T-helper 2 cell treated with Interferon-gamma antibody and Interleukin-4, amounts not matched to agents 5 μg/mL and 100 μg/mL, for 36 hours (primary cell): Measurements from ENCODE around the gene DNM3.
"Not testable (repeated sequence)": the region's sequence is repeated elsewhere in the genome, so short reads cannot be mapped to it uniquely, and the experiment has no call there.

ENCODE experiments used
- DNase-seq: peaks from one replicate; pipeline ENCODE4 v3.0.0; 2021; ENCODE audit warnings: low spot score
- H3K27ac Mint-ChIP-seq: one replicate; pipeline ENCODE4 v1.8.0; 2021; ENCODE audit warnings: mild to moderate bottlenecking, mixed read lengths
- H3K27me3 Mint-ChIP-seq: one replicate; pipeline ENCODE4 v1.8.0; 2021; ENCODE audit warnings: low read depth, mixed read lengths
- H3K36me3 Mint-ChIP-seq: one replicate; pipeline ENCODE4 v1.8.0; 2021; ENCODE audit warnings: low read depth, mixed read lengths
- H3K4me1 Mint-ChIP-seq: one replicate; pipeline ENCODE4 v1.8.0; 2021; ENCODE audit warnings: low read depth, mixed read lengths
- H3K4me3 Mint-ChIP-seq: one replicate; pipeline ENCODE4 v1.8.0; 2022; ENCODE audit warnings: mild to moderate bottlenecking, moderate library complexity, mixed read lengths
- H3K9me3 Mint-ChIP-seq: one replicate; pipeline ENCODE4 v1.8.0; 2021; ENCODE audit warnings: mixed read lengths

DNM3 gene

GRCh38 chr1:172420385-172420784 lies 579.1 kb downstream of the DNM3 start, which contains the start of gene C1orf105:
C1orf105 (plus strand) TSS chr1:172420685; CDS start chr1:172420886, 201 bp downstream.
- Mint-ChIP-seq H3K4me1 (peaks cover 2% of the 10 kb centered on the region), H3K4me3 (no peak within 1 kb of the TSS), H3K9me3 (no peaks in the 10 kb centered on the region), H3K36me3 (no peaks in the 10 kb centered on the region), H3K27me3 (peaks cover 6% of the 10 kb centered on the region), H3K27ac (no peak within 1 kb of the TSS)
- DNase-seq = no peak

- Mint-ChIP-seq H3K36me3 (no peaks in the 10 kb centered on the region), H3K4me1 (peaks cover 2% of the 10 kb centered on the region), H3K9me3 (no peaks in the 10 kb centered on the region), H3K27ac (no peak overlapping the region), H3K27me3 (peaks cover 6% of the 10 kb centered on the region), H3K4me3 (no peak overlapping the region)
- no peak for DNase-seq
Observed at GRCh38 chr1:172421974-172422604, 580.8 kb downstream of the DNM3 start.

DNA sequence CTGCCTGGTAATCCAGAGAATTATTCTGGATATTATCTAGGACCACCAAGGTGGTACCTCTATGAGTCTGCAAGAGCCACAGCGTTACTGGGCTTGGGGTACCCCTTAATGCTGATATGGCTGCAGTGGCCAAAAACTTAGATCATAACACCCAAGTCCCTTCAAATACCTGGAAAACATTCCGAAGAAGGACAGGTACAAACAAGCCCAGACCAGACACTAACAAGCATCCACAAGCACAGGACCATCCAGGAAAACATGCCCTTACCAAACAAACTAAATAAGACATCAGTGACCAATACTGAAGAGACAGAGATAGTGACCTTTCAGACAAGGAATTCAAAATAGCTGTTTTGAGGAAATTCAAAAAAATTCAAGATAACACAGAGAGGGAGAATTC lies 582.0 kb downstream of the DNM3 start:
- Mint-ChIP-seq H3K9me3 (no peaks in the 10 kb centered on the region), H3K36me3 (no peaks in the 10 kb centered on the region), H3K27ac (no peak overlapping the region), H3K27me3 (peaks cover 6% of the 10 kb centered on the region), H3K4me3 (no peak overlapping the region), H3K4me1 (peaks cover 2% of the 10 kb centered on the region)
- DNase-seq = no peak

GRCh38 chr1:172425339-172425738 lies 584.0 kb downstream of the DNM3 start:
- Mint-ChIP-seq H3K27ac (no peak overlapping the region), H3K9me3 (no peaks in the 10 kb centered on the region), H3K4me1 (peaks cover 9% of the 10 kb centered on the region), H3K4me3 (no peak overlapping the region), H3K27me3 (peaks cover 2% of the 10 kb centered on the region), H3K36me3 (no peaks in the 10 kb centered on the region)
- DNase-seq = no peak

GRCh38 chr1:172427191-172427590 lies 585.9 kb downstream of the DNM3 start:
- no peaks in the 10 kb centered on the region for H3K27me3 Mint-ChIP-seq

DNA sequence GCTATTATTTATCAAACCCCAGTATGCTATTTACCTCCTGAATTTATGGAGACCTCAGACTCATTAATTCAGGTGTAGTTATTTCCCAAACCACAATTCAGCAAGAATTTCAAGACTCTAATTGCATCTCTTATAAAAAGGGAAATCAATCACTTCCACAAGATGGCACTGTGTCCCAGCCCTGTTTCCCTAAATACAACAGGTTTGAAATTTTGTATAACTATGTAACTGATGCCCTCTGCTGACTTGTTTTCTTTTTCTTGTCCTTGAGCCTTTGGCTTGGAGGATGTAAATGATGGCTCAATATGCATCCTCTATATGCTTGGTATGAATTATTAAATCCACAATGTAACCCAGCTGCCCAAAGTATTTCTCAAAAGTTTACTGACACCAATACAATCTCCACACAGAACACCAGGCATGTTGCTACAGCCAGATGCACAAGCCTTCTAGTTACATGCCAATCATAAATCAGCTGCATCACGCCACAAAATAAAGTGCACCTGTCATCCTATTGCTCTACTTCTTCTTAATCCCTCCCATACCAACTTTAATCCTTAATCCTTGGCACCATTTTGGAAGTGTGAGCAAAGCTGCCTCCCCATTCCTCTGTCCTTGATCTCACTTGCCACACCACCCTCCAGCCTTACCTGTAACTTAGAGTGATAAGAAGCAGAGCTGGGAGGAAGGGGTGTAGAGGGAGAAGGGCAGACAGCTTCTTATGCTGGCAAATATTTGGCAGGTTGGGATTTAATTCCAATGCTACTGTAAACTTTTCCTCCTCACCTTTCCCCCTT lies 588.2 kb downstream of the DNM3 start:
- no peaks in the 10 kb centered on the region for H3K9me3 Mint-ChIP-seq
- H3K4me3 Mint-ChIP-seq = no peak overlapping the region
- H3K27ac Mint-ChIP-seq = no peak overlapping the region
- peaks cover 22% of the 10 kb centered on the region for H3K4me1 Mint-ChIP-seq
- peaks cover 2% of the 10 kb centered on the region for H3K36me3 Mint-ChIP-seq
- peak; percentile 22 for DNase-seq
- no peaks in the 10 kb centered on the region for H3K27me3 Mint-ChIP-seq

More at GRCh38 chr1:172427191-172427590, 585.9 kb downstream of the DNM3 start:
- peaks cover 14% of the 10 kb centered on the region for H3K4me1 Mint-ChIP-seq
- H3K36me3 Mint-ChIP-seq = no peaks in the 10 kb centered on the region
- H3K4me3 Mint-ChIP-seq = no peak overlapping the region
- no peak for DNase-seq
- no peaks in the 10 kb centered on the region for H3K9me3 Mint-ChIP-seq
- H3K27ac Mint-ChIP-seq = no peak overlapping the region

- DNase-seq = no peak
- Mint-ChIP-seq H3K9me3 (no peaks in the 10 kb centered on the region), H3K4me3 (no peak overlapping the region), H3K4me1 (peaks cover 22% of the 10 kb centered on the region), H3K27me3 (no peaks in the 10 kb centered on the region), H3K27ac (no peak overlapping the region), H3K36me3 (peaks cover 2% of the 10 kb centered on the region)
Observed at GRCh38 chr1:172430128-172430454, 588.8 kb downstream of the DNM3 start.

- H3K9me3 Mint-ChIP-seq = no peaks in the 10 kb centered on the region
- peaks cover 8% of the 10 kb centered on the region for H3K36me3 Mint-ChIP-seq
- H3K4me3 Mint-ChIP-seq = no peak overlapping the region
- H3K27me3 Mint-ChIP-seq = no peaks in the 10 kb centered on the region
- peaks cover 22% of the 10 kb centered on the region for H3K4me1 Mint-ChIP-seq
- no peak overlapping the region for H3K27ac Mint-ChIP-seq
- no peak for DNase-seq
Observed at GRCh38 chr1:172431204-172431603, 589.9 kb downstream of the DNM3 start.

DNA sequence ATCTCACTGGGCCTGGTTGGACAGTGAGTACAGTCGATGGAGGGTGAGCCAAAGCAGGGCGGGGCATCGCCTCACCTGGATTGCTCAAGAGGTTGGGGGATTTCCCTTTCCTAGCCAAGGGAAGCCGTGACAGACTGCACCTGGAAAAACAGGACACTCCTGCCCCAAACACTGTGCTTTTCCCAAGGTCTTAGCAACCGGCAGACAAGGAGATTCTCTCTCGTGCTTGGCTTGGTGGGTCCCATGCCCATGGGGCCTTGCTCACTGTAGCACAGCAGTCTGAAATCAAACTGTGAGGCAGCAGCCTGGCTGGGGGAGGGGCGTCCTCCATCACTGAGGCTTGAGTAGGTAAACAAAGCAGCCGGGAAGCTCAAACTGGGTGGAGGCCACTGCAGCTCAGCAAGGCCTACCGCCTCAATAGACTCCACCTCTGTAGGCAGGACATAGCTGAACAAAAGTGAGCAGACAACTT lies 590.5 kb downstream of the DNM3 start:
- no peak overlapping the region for H3K4me3 Mint-ChIP-seq
- peaks cover 22% of the 10 kb centered on the region for H3K4me1 Mint-ChIP-seq
- H3K27me3 Mint-ChIP-seq = no peaks in the 10 kb centered on the region
- no peak overlapping the region for H3K27ac Mint-ChIP-seq
- DNase-seq = no peak
- H3K9me3 Mint-ChIP-seq = no peaks in the 10 kb centered on the region
- H3K36me3 Mint-ChIP-seq = peaks cover 8% of the 10 kb centered on the region

- not testable (repeated sequence) for H3K4me3 Mint-ChIP-seq, H3K27ac Mint-ChIP-seq, H3K27me3 Mint-ChIP-seq, DNase-seq, H3K9me3 Mint-ChIP-seq
- peaks cover 24% of the 10 kb centered on the region for H3K4me1 Mint-ChIP-seq
- peaks cover 32% of the 10 kb centered on the region for H3K36me3 Mint-ChIP-seq
Observed at GRCh38 chr1:172437183-172437582, 595.9 kb downstream of the DNM3 start.

DNA sequence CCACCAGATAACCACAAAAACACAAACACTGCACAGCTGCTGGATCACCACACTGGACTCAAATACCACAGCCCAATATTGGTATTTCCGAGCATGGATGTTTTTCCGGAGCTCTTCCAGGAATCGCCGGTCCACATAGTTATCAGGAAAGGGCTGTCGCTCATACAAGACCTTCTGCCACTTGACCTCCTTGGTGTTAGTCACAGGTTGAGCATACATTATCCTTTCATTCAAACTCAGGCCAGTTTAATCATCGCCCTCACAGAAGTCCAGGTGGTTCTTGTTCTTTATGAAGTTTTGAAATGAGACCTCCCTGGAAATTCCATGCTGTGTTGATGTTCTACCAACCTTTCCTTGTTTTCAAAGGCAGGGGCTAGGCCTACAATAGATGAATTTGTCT lies 601.1 kb downstream of the DNM3 start:
- Mint-ChIP-seq H3K36me3 (peaks cover 27% of the 10 kb centered on the region), H3K4me1 (peaks cover 26% of the 10 kb centered on the region), H3K4me3 (peak overlapping the region; percentile 93), H3K27ac (no peak overlapping the region), H3K27me3 (no peaks in the 10 kb centered on the region), H3K9me3 (no peaks in the 10 kb centered on the region)
- no peak for DNase-seq

DNA sequence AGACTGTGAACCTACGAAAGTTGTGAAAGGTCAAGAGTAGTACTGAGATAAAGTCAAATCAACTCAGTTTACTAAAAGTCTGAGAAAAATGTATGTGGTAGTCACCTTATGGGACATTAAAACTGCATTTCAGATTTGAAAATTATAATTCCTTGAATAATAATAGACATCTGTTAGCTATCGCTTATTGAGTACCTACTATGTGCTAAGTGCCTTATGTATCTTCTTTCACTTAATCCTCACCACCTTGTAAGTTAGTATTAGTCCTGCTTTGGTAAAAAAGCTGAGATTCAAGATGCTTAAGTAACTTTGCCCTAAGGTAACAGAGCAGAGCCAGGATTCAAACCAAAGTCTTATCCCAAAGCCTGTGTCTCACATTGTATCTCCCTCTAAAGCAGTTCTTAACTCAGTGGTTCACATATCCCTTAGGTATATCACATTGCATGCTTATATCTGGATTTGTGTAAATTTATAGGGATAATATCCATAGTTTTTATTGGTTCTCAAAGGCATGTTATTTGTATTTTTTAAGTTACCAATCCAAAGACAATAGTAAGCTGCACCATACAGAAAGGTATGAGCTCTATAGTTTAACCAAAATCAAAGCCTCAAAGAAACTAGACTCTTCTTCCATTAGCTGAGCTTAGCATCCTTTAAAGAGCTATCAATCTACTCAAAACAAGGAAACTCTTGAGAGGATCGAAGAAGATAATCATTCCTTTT lies 601.7 kb downstream of the DNM3 start:
- H3K36me3 Mint-ChIP-seq = peaks cover 25% of the 10 kb centered on the region
- H3K27me3 Mint-ChIP-seq = no peaks in the 10 kb centered on the region
- peak overlapping the region; percentile 90 for H3K27ac Mint-ChIP-seq

DNA sequence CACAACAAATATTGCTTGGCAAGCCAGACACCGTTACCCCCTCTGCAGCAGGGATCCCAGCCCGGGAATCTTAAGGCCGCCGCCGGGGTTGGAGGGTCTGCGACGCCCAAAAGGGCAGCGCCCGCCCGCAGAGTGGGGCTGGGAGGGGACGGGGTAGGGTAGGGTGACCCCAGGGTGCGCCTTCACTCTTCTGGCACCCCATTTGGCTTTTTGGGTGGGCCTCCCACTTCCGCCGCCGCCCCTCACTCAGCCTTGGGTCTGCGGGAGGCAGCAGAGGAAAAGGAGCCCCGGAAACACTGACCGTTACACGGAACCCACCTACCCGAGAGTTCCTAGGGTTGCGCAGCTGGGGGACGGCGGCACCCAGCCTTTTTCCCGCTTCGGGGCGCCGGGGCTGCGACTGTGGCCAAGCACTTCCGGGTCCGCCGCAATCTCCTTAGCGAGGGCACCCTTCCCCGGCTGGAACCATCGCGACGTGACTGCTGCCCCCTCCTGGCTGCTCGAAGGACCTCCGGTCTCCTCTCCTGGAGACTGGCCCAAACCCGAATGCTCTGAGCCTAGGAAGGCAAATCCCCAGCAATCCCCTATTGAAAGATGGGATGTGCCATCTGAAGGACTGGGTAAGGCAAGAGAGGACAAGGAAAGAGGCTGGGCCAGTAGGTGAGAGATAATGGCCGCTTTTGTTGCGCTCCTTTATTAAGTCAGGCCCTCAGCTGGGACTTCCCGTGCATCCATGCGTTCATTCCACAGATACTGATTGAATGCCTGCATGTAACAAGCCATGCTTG lies 602.6 kb downstream of the DNM3 start, which contains the start of gene PIGC:
Gene PIGC (minus strand): TSS at position 404 of the 788 bp plus-strand sequence. CDS start 1,447 bp downstream, outside the sequence.
- no peaks in the 10 kb centered on the region for H3K9me3 Mint-ChIP-seq
- peaks cover 21% of the 10 kb centered on the region for H3K36me3 Mint-ChIP-seq
- no peaks in the 10 kb centered on the region for H3K27me3 Mint-ChIP-seq
- H3K27ac Mint-ChIP-seq = peak within 1 kb of the TSS; percentile 90
- H3K4me1 Mint-ChIP-seq = peaks cover 26% of the 10 kb centered on the region
- H3K4me3 Mint-ChIP-seq = peak within 1 kb of the TSS; percentile 93
- peak; percentile 86 for DNase-seq

More for the DNA sequence above, 601.7 kb downstream of the DNM3 start:
- H3K4me3 Mint-ChIP-seq = peak overlapping the region; percentile 93
- H3K9me3 Mint-ChIP-seq = no peaks in the 10 kb centered on the region
- no peak for DNase-seq
- peaks cover 26% of the 10 kb centered on the region for H3K4me1 Mint-ChIP-seq
